ENCODE results near the gene FAM50A.

GRCh38 chrX:154466907-154467306, 23.0 kb downstream of the FAM50A start:
- TF ChIP-seq EZH2phosphoT487 (conservative IDR thresholded peaks at IDR 0.05; ENCODE audit: low read length) (no peak), CTCF (IDR thresholded peaks at IDR 0.05; ENCODE audit: insufficient read depth, low read length, poor library complexity, severe bottlenecking) (no peak)
